Right lobe of liver (tissue), 6 donors: ENCODE results near the gene MGA. TPM values are rescaled to one million over a fixed set of nuclear protein-coding genes. Genes with fewer than 3 reads are reported as not detected.
A peak's percentile ranks its signal among the peaks of the same experiment; 100 is the strongest.

Experiments
- ATAC-seq, 4 donors: fragments of 200-7000 bp; cut with Tn5 transposase; one replicate each; pipeline ENCODE4 v1.9.1; 2020; ENCODE audit warnings: mild to moderate bottlenecking in 4 of 4, moderate library complexity in 4 of 4
- DNase-seq, 3 donors: peaks; one replicate each; pipeline ENCODE4 v3.0.0-alpha.2; 2020
- H3K27ac ChIP-seq, 3 donors: fragments of 200-600 bp; one replicate each; pipeline ENCODE4 v1.8.0; 2022
- H3K27me3 ChIP-seq, 2 donors: fragments of 200-600 bp; one replicate each; pipeline ENCODE4 v1.8.0; 2022
- H3K36me3 ChIP-seq, 4 donors: fragments of 200-600 bp; sonication (generic) in 1 of 4; one replicate each; pipeline versions ENCODE4 v1.5.1 to v1.8.0; 2017 to 2022; ENCODE audit warnings: control low read depth in 1 of 4
- H3K4me1 ChIP-seq, 4 donors: fragments of 200-600 bp; sonication (generic) in 1 of 4; one replicate each; pipeline versions ENCODE4 v1.5.1 to v1.8.0; 2017 to 2022; ENCODE audit warnings: control low read depth in 1 of 4
- H3K4me3 ChIP-seq, 3 donors: fragments of 200-600 bp; one replicate each; pipeline ENCODE4 v1.8.0; 2022
- H3K9me3 ChIP-seq, 4 donors: fragments of 200-600 bp; sonication (generic) in 1 of 4; one replicate each; pipeline versions ENCODE4 v1.5.1 to v1.8.0; 2017 to 2022; ENCODE audit warnings: control low read depth in 1 of 4
- CTCF ChIP-seq, 4 donors: fragments of 200-600 bp in 3 of 4; fragments of 450-650 bp in 1 of 4; IDR thresholded peaks; one replicate each; pipeline versions ENCODE4 v1.5.1 to v1.8.0; 2016 to 2022; ENCODE audit warnings: antibody characterized with exemption in 4 of 4, mild to moderate bottlenecking in 2 of 4
- POLR2A ChIP-seq: fragments of 450-650 bp; IDR thresholded peaks from one replicate; pipeline ENCODE4 v1.6.1; 2017; ENCODE audit warnings: antibody characterized with exemption, mild to moderate bottlenecking
- WGBS: methylation state at CpG from one replicate; pipeline ENCODE4 v1.1.6; 2018; ENCODE audit warnings: low coverage, low lambda C conversion rate; ENCODE audit not compliant: insufficient coverage; ENCODE audit errors: missing lambda C conversion rate; 5-methylcytosine and 5-hydroxymethylcytosine counted together
- intact Hi-C, 2 donors: fragments of 100-400 bp; cut with DNase I; formaldehyde crosslinking; loops; one replicate each; pipeline versions ENCODE4 v1.11.2 to v1.14.1; 2022
- total RNA-seq, 6 experiments: library from RNA; depleted of rRNA in 2 of 6; stranded (reverse); fragments of >200 nt in 2 of 6; fragmentation: NEBNext Ultra II Directional in 3 of 6; extraction: Animal tissue kit (Norgen Biotek cat#: 25700) in 3 of 6; gene quantifications; one replicate each; pipeline versions ENCODE4 v1.1.0 to v1.2.4, GENCODE V29; 2016 to 2023
- donor health status: DM: no; HTN: yes; CAD: no.
- donor health status: DM: no; HTN: no; CAD: no.
- donor health status: DM: no; HTN: no; CAD: no.
- donor health status: DM: no; HTN: yes; CAD: no.
- donor health status: DM: no; HTN: yes; CAD: no.

Gene MGA
- total RNA-seq, 6 experiments from 2014 or later = 10.9 to 17.2 (median 12.1) TPM

GRCh38 chr15:41778521-41778920, 118.3 kb downstream of the MGA start:
- 79% methylated on average over 1 of the region's 1 CpG for WGBS
- DNase-seq (no peak), ATAC-seq (no peak)
- Histone ChIP-seq H3K36me3 (no peaks in the 10 kb centered on the region), H3K4me3 (no peak overlapping the region), H3K4me1 (peaks cover 0 to 27% (median 6%) of the 10 kb centered on the region in 4 donors), H3K9me3 (no peaks in the 10 kb centered on the region), H3K27me3 (no peaks in the 10 kb centered on the region), H3K27ac (no peak overlapping the region)
- intact Hi-C loops = loop anchor here in 1 of 2 donors (5.0 kb wide), 1 partner anchor 34 kb away; no protein-coding TSS in a partner anchor
- no peak for TF ChIP-seq CTCF (IDR thresholded peaks at IDR 0.05)
- TF ChIP-seq POLR2A = no peak

GRCh38 chr15:41779662-41780157, 119.5 kb downstream of the MGA start:
- 70% methylated on average over 3 of the region's 4 CpGs for WGBS
- TF ChIP-seq CTCF (IDR thresholded peaks at IDR 0.05) (no peak), POLR2A (no peak)
- Histone ChIP-seq H3K27me3 (no peaks in the 10 kb centered on the region), H3K4me1 (peaks cover 0 to 23% (median 4%) of the 10 kb centered on the region in 4 donors), H3K27ac (no peak overlapping the region), H3K9me3 (no peaks in the 10 kb centered on the region), H3K36me3 (no peaks in the 10 kb centered on the region), H3K4me3 (no peak overlapping the region)
- peak in 1 of 4 donors; percentile 23 for ATAC-seq
- no peak for DNase-seq
- intact Hi-C loops = loop anchor here in 1 of 2 donors (5.0 kb wide), 1 partner anchor 33 kb away; no protein-coding TSS in a partner anchor

- no peak overlapping the region for H3K4me3 ChIP-seq
- no peak for DNase-seq
- ATAC-seq = no peak
- H3K27ac ChIP-seq = no peak overlapping the region
- intact Hi-C loops = no loop called here
- H3K4me1 ChIP-seq = peaks cover 0 to 19% (median 3%) of the 10 kb centered on the region in 4 donors
- 68% methylated on average over 2 of the region's 2 CpGs for WGBS
- TF ChIP-seq POLR2A (no peak), CTCF (IDR thresholded peaks at IDR 0.05) (no peak)
- no peaks in the 10 kb centered on the region for H3K27me3 ChIP-seq
- no peaks in the 10 kb centered on the region for H3K36me3 ChIP-seq
- no peaks in the 10 kb centered on the region for H3K9me3 ChIP-seq
These were observed 120.1 kb downstream of the MGA start for GRCh38 chr15:41780266-41780665.

GRCh38 chr15:41780727-41781126, 120.5 kb downstream of the MGA start:
- DNase-seq (no peak), ATAC-seq (no peak)
- no peaks in the 10 kb centered on the region for H3K9me3 ChIP-seq
- WGBS = 40% methylated on average over 1 of the region's 1 CpG
- no peaks in the 10 kb centered on the region for H3K27me3 ChIP-seq
- no peak for TF ChIP-seq POLR2A
- TF ChIP-seq CTCF (IDR thresholded peaks at IDR 0.05) = no peak
- intact Hi-C loops = no loop called here
- H3K4me1 ChIP-seq = peaks cover 0 to 15% (median under 1%) of the 10 kb centered on the region in 4 donors
- no peak overlapping the region for H3K4me3 ChIP-seq
- no peaks in the 10 kb centered on the region for H3K36me3 ChIP-seq
- no peak overlapping the region for H3K27ac ChIP-seq
